ENCODE measurements around the gene NEGR1.

DNA sequence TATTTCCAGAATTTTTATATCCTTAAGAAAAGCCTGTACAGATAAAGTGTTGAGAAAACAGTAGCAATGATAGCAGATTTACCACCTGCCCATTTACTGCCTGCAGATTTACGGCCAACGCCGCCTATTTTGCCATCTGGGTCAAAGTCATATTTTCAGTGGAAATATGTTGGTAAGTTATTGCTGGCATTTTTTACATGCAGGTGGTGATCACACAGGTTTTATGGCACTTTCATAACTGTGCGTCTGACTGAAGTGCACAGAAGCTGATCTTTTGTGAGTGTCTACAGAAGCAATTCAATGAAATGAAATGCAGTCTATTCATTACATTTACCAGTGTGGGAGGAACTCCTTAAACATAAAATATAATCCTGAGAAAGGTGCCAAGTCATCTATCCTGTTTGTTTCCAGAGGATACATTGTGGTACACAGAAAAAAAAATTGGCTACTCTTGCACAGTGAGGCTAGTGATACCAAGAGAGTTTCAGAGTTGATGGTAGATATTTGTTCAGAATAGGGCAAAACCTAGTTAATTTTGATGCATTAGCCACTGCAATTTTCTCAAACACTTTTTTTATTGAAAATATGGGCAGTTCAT lies 458.5 kb downstream of the NEGR1 start:
- TF ChIP-seq CTCF (conservative IDR thresholded peaks at IDR 0.05; ENCODE audit: low read length): no peak
- TF ChIP-seq EZH2phosphoT487 (IDR thresholded peaks at IDR 0.05; ENCODE audit: borderline replicate concordance, low read depth, low read length): no peak

Data from OCI-LY7 (cell line).